Liver (tissue), 9 donors: ENCODE results near the gene NAGLU. TPM values are rescaled to one million over a fixed set of nuclear protein-coding genes. Genes with fewer than 3 reads are reported as not detected.

ENCODE experiments used
- DNase-seq: peaks from one replicate; pipeline ENCODE4 v3.0.0-alpha.2; 2017; ENCODE audit warnings: low spot score
- H3K27ac ChIP-seq, 2 donors: one replicate each; pipeline ENCODE4 v1.7.0; 2013; ENCODE audit warnings: inconsistent platforms in 2 of 2, low read length in 2 of 2, control low read depth in 1 of 2, low read depth in 1 of 2, mild to moderate bottlenecking in 1 of 2
- H3K27me3 ChIP-seq, 4 donors: one replicate each; pipeline versions ENCODE4 v1.6.1 to v1.7.0; 2013; ENCODE audit warnings: low read length in 3 of 4, inconsistent platforms in 1 of 4, mild to moderate bottlenecking in 1 of 4, moderate library complexity in 1 of 4; ENCODE audit not compliant: control insufficient read depth in 4 of 4, insufficient read depth in 4 of 4
- H3K36me3 ChIP-seq, 4 donors: one replicate each; pipeline versions ENCODE4 v1.6.1 to v1.7.0; 2013; ENCODE audit warnings: low read length in 3 of 4, mild to moderate bottlenecking in 3 of 4, low read depth in 1 of 4, moderate library complexity in 1 of 4; ENCODE audit not compliant: control insufficient read depth in 4 of 4, insufficient read depth in 3 of 4
- H3K4me1 ChIP-seq, 4 donors: one replicate each; pipeline versions ENCODE4 v1.6.1 to v1.7.0; 2013; ENCODE audit warnings: low read length in 3 of 4, mild to moderate bottlenecking in 3 of 4, moderate library complexity in 1 of 4; ENCODE audit not compliant: control insufficient read depth in 4 of 4, insufficient read depth in 4 of 4
- H3K4me3 ChIP-seq, 3 donors: one replicate each; pipeline versions ENCODE4 v1.6.1 to v1.7.0; 2013; ENCODE audit warnings: low read length in 3 of 3, control low read depth in 1 of 3, low read depth in 1 of 3, mild to moderate bottlenecking in 1 of 3
- H3K9ac ChIP-seq, 2 donors: one replicate each; pipeline ENCODE4 v1.7.0; 2013; ENCODE audit warnings: low read length in 2 of 2, mild to moderate bottlenecking in 2 of 2, moderate library complexity in 2 of 2, control low read depth in 1 of 2, low read depth in 1 of 2
- H3K9me3 ChIP-seq, 4 donors: one replicate each; pipeline versions ENCODE4 v1.6.1 to v1.7.0; 2013; ENCODE audit warnings: low read length in 3 of 4; ENCODE audit not compliant: control insufficient read depth in 4 of 4
- CTCF ChIP-seq: fragments of 150-350 bp; IDR thresholded peaks from 2 replicates; pipeline ENCODE4 v1.5.1; 2017; ENCODE audit warnings: improper control_type of control experiment, low read depth, low read length; ENCODE audit not compliant: missing input control
- EGR1 ChIP-seq, 2 donors: IDR thresholded peaks; 2 replicates each; pipeline ENCODE4 v1.6.1; 2016 to 2018; ENCODE audit warnings: antibody characterized with exemption in 2 of 2, low read depth in 2 of 2
- FOXA2 ChIP-seq: IDR thresholded peaks from 2 replicates; pipeline ENCODE4 v1.6.1; 2016; ENCODE audit warnings: antibody characterized with exemption
- HNF4A ChIP-seq, 2 donors: conservative IDR thresholded peaks; 2 replicates each; pipeline ENCODE4 v1.6.1; 2016; ENCODE audit warnings: antibody characterized with exemption in 2 of 2, mild to moderate bottlenecking in 2 of 2
- HNF4G ChIP-seq: IDR thresholded peaks from 2 replicates; pipeline ENCODE4 v1.6.1; 2016; ENCODE audit warnings: antibody characterized with exemption
- JUND ChIP-seq, 2 donors: IDR thresholded peaks; 2 replicates each; pipeline ENCODE4 v1.6.1; 2016; ENCODE audit warnings: antibody characterized with exemption in 2 of 2
- NR2F2 ChIP-seq: IDR thresholded peaks from 2 replicates; pipeline ENCODE4 v1.6.1; 2016; ENCODE audit warnings: antibody characterized with exemption
- RAD21 ChIP-seq, 2 donors: IDR thresholded peaks; 2 replicates each; pipeline ENCODE4 v1.6.1; 2016; ENCODE audit warnings: antibody characterized with exemption in 2 of 2, mild to moderate bottlenecking in 2 of 2
- REST ChIP-seq: IDR thresholded peaks from 2 replicates; pipeline ENCODE4 v1.6.1; 2016; ENCODE audit warnings: antibody characterized with exemption, mild to moderate bottlenecking
- RXRA ChIP-seq, 2 donors: IDR thresholded peaks; 2 replicates each; pipeline ENCODE4 v1.6.1; 2017 to 2018; ENCODE audit warnings: antibody characterized with exemption in 2 of 2, mild to moderate bottlenecking in 1 of 2
- SP1 ChIP-seq: IDR thresholded peaks from 2 replicates; pipeline ENCODE4 v1.6.1; 2018; ENCODE audit warnings: antibody characterized with exemption, mild to moderate bottlenecking
- ZBTB33 ChIP-seq: IDR thresholded peaks from 2 replicates; pipeline ENCODE4 v1.6.1; 2016; ENCODE audit warnings: antibody characterized with exemption
- WGBS: extraction: QIAGEN DNeasy Blood & Tissue Kit; methylation state at CpG from one replicate; pipeline ENCODE4 v1.1.7; 2013; 5-methylcytosine and 5-hydroxymethylcytosine counted together
- polyA plus RNA-seq, 2 donors: library from polyadenylated mRNA; stranded (reverse) in 1 of 2; unstranded in 1 of 2; fragments of 200-250 nt in 1 of 2; fragments of >200 nt in 1 of 2; fragmentation: Nextera tagmentation in 1 of 2; extraction: Ambion mirVana in 1 of 2; gene quantifications; one replicate each; pipeline versions ENCODE4 v1.2.1 to v1.2.3, GENCODE V29; 2013 to 2015
- total RNA-seq, 2 donors: library from RNA; depleted of rRNA; stranded (reverse); fragments of >200 nt; gene quantifications; one replicate each; pipeline ENCODE4 v1.2.3, GENCODE V29; 2014
- TF ChIP-seq, protein P1 (sequence below): IDR thresholded peaks from 2 replicates; pipeline ENCODE4 v1.6.1; 2016; ENCODE audit warnings: antibody characterized with exemption
- donor health status: healthy.
- donor health status: healthy.
- donor health status: healthy.
- donor health status: healthy.
- donor health status: healthy.

NAGLU gene
- total and polyA plus RNA-seq, 4 donors = 15.5 to 41.2 (median 28.9) TPM

DNA sequence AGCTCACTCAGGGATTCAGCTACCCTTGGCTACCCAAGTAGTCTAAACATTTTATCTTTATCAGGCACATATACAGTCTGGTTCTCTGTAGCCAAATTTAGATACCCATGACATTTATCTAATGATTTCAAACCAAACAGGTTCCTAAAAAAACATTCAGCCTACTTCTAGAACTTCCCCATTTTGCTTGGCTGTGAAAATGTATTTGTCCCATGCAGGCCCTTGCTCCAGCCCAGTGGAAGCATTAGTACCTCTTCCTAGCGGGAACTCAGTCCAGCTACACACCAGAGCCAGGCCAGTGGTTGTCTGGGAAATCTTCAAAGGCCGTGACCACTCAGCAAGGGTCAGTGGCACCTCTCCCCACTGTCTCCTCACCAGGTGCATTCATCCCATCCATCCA lies 26.2 kb upstream of the NAGLU start:
- Histone ChIP-seq H3K27ac (no peak overlapping the region), H3K36me3 (peaks cover 6 to 54% (median 18%) of the 10 kb centered on the region in 4 donors), H3K9ac (no peak overlapping the region), H3K4me1 (peaks cover 0 to 4% (median 1%) of the 10 kb centered on the region in 4 donors), H3K9me3 (no peaks in the 10 kb centered on the region), H3K4me3 (no peak overlapping the region), H3K27me3 (no peaks in the 10 kb centered on the region)
- DNase-seq = no peak
- WGBS = 91% methylated on average over 2 of the region's 2 CpGs
- TF ChIP-seq NR2F2 (no peak), RAD21 (IDR thresholded peaks at IDR 0.05) (no peak)

GRCh38 chr17:42512246-42512645 lies 23.8 kb upstream of the NAGLU start:
- no peak overlapping the region for H3K4me3 ChIP-seq
- peaks cover 6 to 47% (median 14%) of the 10 kb centered on the region in 4 donors for H3K36me3 ChIP-seq
- DNase-seq = no peak
- WGBS = 90% methylated on average over 9 of the region's 9 CpGs
- H3K27ac ChIP-seq = peak overlapping the region; percentile 16 to 73
- H3K9ac ChIP-seq = no peak overlapping the region
- H3K4me1 ChIP-seq = peaks cover 0 to 4% (median 2%) of the 10 kb centered on the region in 4 donors
- TF ChIP-seq HNF4A (conservative IDR thresholded peaks at IDR 0.05) (no peak), ZBTB33 (no peak), CTCF (no peak), RAD21 (IDR thresholded peaks at IDR 0.05) (no peak), JUND (IDR thresholded peaks at IDR 0.05) (no peak), SP1 (no peak), FOXA2 (no peak), REST (no peak), EGR1 (IDR thresholded peaks at IDR 0.05; ENCODE audit: low read depth in 2 of 2) (no peak), RXRA (IDR thresholded peaks at IDR 0.05) (no peak), HNF4G (no peak)
- TF ChIP-seq, protein P1, sequence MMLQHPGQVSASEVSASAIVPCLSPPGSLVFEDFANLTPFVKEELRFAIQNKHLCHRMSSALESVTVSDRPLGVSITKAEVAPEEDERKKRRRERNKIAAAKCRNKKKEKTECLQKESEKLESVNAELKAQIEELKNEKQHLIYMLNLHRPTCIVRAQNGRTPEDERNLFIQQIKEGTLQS = no peak
- no peaks in the 10 kb centered on the region for H3K27me3 ChIP-seq
- no peaks in the 10 kb centered on the region for H3K9me3 ChIP-seq
